HepG2 (cell line): ENCODE data around the gene CAMK1D. TPM values are rescaled to one million over a fixed set of nuclear protein-coding genes. Genes with fewer than 3 reads are reported as not detected.

ENCODE experiments used
- ATAC-seq: fragments of 200-7000 bp; cut with Tn5 transposase; 3 replicates; pipeline ENCODE4 v1.9.1; 2020; ENCODE audit warnings: mild to moderate bottlenecking, moderate library complexity
- BruUV-seq: library from RNA; stranded (reverse); fragments of 400-500 nt; replicated peaks from 2 replicates; lab custom pipeline; 2021; lab: Mats Ljungman, UMichigan
- CTCF ChIA-PET: fragments of 300-600 bp; formaldehyde crosslinking; extraction: SDS; loops from one replicate; lab custom pipeline; 2021; ENCODE audit warnings: low total read pairs, inconsistent platforms, low intra/inter-chr PET ratio; lab: Yijun Ruan, JAX
- POLR2A ChIA-PET: fragments of 350-600 bp; sonication (Branson Sonifier 250); formaldehyde crosslinking; loops from one replicate; lab custom pipeline; 2020; ENCODE audit warnings: antibody characterized with exemption, inconsistent platforms; lab: Yijun Ruan, JAX
- DNase-seq: peaks from one replicate; pipeline ENCODE4 v3.0.0-alpha.2; 2015; ENCODE audit warnings: low spot score
- FAIRE-seq: peaks from 3 replicates; lab custom pipeline; 2011; peaks lifted over from hg19 to GRCh38; lab: Jason Lieb, UNC
- H2AFZ ChIP-seq: one replicate; pipeline ENCODE4 v1.6.1; 2011; ENCODE audit warnings: low read length, inconsistent platforms
- H3K27ac ChIP-seq: fragments of 300-600 bp; 3 replicates; pipeline ENCODE4 v1.8.0; 2011; ENCODE audit warnings: mixed run types, mild to moderate bottlenecking, mixed read lengths, low read length, inconsistent platforms; ENCODE audit not compliant: insufficient read depth; ENCODE audit errors: extremely low read length
- H3K27me3 ChIP-seq, 2 experiments: fragments of 200-600 bp in 1 of 2; 2 replicates in 1 of 2; 3 replicates in 1 of 2; pipeline versions ENCODE4 v1.6.0 to v1.8.0; 2011; ENCODE audit warnings: low read length in 2 of 2, mild to moderate bottlenecking in 2 of 2, moderate library complexity in 2 of 2, inconsistent platforms in 1 of 2; ENCODE audit not compliant: insufficient read depth in 2 of 2, control insufficient read depth in 1 of 2
- H3K36me3 ChIP-seq, 2 experiments: fragments of 200-600 bp in 1 of 2; replicated peaks in 1 of 2; 2 replicates in 1 of 2; 3 replicates in 1 of 2; pipeline versions ENCODE4 v1.5.1 to v1.8.0; 2011; ENCODE audit warnings: low read length in 2 of 2, inconsistent platforms in 1 of 2; ENCODE audit not compliant: insufficient read depth in 2 of 2, control insufficient read depth in 1 of 2
- H3K4me1 ChIP-seq: 2 replicates; pipeline ENCODE4 v1.5.1; 2012; ENCODE audit warnings: low read length, inconsistent platforms; ENCODE audit not compliant: insufficient read depth
- H3K4me2 ChIP-seq: 2 replicates; pipeline ENCODE4 v1.6.0; 2011; ENCODE audit warnings: low read depth, low read length, inconsistent platforms
- H3K4me3 ChIP-seq, 3 experiments: fragments of 200-600 bp in 1 of 3; sonication (generic), shearing (Covaris generic) in 1 of 3; replicated peaks in 1 of 3; 2 replicates each; pipeline ENCODE4 v1.5.1; 2011 to 2016; ENCODE audit warnings: low read length in 3 of 3, inconsistent platforms in 2 of 3, low read depth in 2 of 3, mild to moderate bottlenecking in 2 of 3, control low read depth in 1 of 3, mixed read lengths in 1 of 3; ENCODE audit not compliant: insufficient read depth in 1 of 3
- H3K79me2 ChIP-seq: one replicate; pipeline ENCODE4 v1.6.1; 2011; ENCODE audit warnings: low read length, inconsistent platforms; ENCODE audit not compliant: insufficient read depth
- H3K9ac ChIP-seq: 2 replicates; pipeline ENCODE4 v1.6.0; 2011; ENCODE audit warnings: mild to moderate bottlenecking, low read depth, low read length, inconsistent platforms; ENCODE audit not compliant: insufficient read depth
- H3K9me3 ChIP-seq: 2 replicates; pipeline ENCODE4 v1.5.1; 2012; ENCODE audit warnings: mild to moderate bottlenecking, low read length
- H4K20me1 ChIP-seq: 2 replicates; pipeline ENCODE4 v1.6.0; 2011; ENCODE audit warnings: inconsistent platforms, mild to moderate bottlenecking, low read length, moderate library complexity; ENCODE audit not compliant: insufficient read depth
- ATF6 ChIP-seq: sonication (generic); formaldehyde crosslinking; conservative IDR thresholded peaks from 2 replicates; pipeline ENCODE4 v1.4.0; 2020; ENCODE audit warnings: missing genetic modification reagents
- MAZ ChIP-seq, 2 experiments: sonication (generic) in 1 of 2; formaldehyde crosslinking in 1 of 2; IDR thresholded peaks; 2 replicates each; pipeline versions ENCODE4 v1.5.0 to v1.6.1; 2012 to 2020; ENCODE audit warnings: low read depth in 2 of 2, mild to moderate bottlenecking in 2 of 2, borderline replicate concordance in 1 of 2, improper control_type of control experiment in 1 of 2, low read length in 1 of 2, missing genetic modification reagents in 1 of 2, moderate library complexity in 1 of 2
- PLSCR1 ChIP-seq: sonication (generic); formaldehyde crosslinking; IDR thresholded peaks from 2 replicates; pipeline ENCODE4 v1.5.0; 2020; ENCODE audit warnings: missing genetic modification reagents, mild to moderate bottlenecking, borderline replicate concordance
- ZNF430 ChIP-seq: sonication (generic); formaldehyde crosslinking; IDR thresholded peaks from 2 replicates; pipeline ENCODE4 v1.9.0; 2021; ENCODE audit warnings: mild to moderate bottlenecking, missing genetic modification reagents
- ZNF709 ChIP-seq: sonication (generic); formaldehyde crosslinking; IDR thresholded peaks from 2 replicates; pipeline ENCODE4 v1.5.0; 2020; ENCODE audit warnings: mild to moderate bottlenecking, missing genetic modification reagents
- ZNF879 ChIP-seq: sonication (generic); formaldehyde crosslinking; IDR thresholded peaks from 2 replicates; pipeline ENCODE4 v1.8.1; 2023; ENCODE audit warnings: missing genetic modification reagents
- WGBS: methylation state at CpG from one replicate; pipeline ENCODE4 v1.1.6; 2017; ENCODE audit warnings: low lambda C conversion rate; 5-methylcytosine and 5-hydroxymethylcytosine counted together
- in situ Hi-C: cut with HindIII; loops from 2 replicates; pipeline ENCODE4 v1.10.0; 2017; ENCODE audit warnings: low pct_unique_long_range_greater_than_20kb; ENCODE audit not compliant: extremely low pct_ligation_motif_present
- intact Hi-C: fragments of 100-400 bp; cut with micrococcal nuclease; formaldehyde crosslinking; loops from one replicate; pipeline ENCODE4 v1.10.0; 2022; ENCODE audit not compliant: unreplicated experiment
- polyA plus RNA-seq, 8 experiments: library from polyadenylated mRNA; depleted of rRNA in 3 of 8; stranded (reverse) in 7 of 8; unstranded in 1 of 8; fragments of >200 nt; fragmentation: Illumina TruSeq in 4 of 8; extraction: Trizol in 4 of 8; gene quantifications; 2 replicates each; pipeline versions ENCODE4 v1.2.1 to v1.2.3, GENCODE V29; 2011 to 2016; ENCODE audit warnings: low read depth in 4 of 8, missing spikeins in 1 of 8, mixed read lengths in 1 of 8; ENCODE audit not compliant: insufficient read depth in 1 of 8
- total RNA-seq, 5 experiments: library from RNA; depleted of rRNA; stranded (reverse); fragments of >200 nt; fragmentation: Illumina TruSeq; extraction: Trizol; gene quantifications; 2 replicates each; pipeline ENCODE4 v1.2.3, GENCODE V29; 2016; ENCODE audit warnings: low read depth in 1 of 5
- TF ChIP-seq, protein P1 (sequence below): sonication (generic); formaldehyde crosslinking; IDR thresholded peaks from 2 replicates; pipeline ENCODE4 v1.9.0; 2021; ENCODE audit warnings: mild to moderate bottlenecking, missing genetic modification reagents

CAMK1D gene
- total and polyA plus RNA-seq, 2 of the 13 experiments (the other 11 are each of a cell fraction or from before 2014, with no cell fraction given) = under 0.01 TPM; not detected in 1

DNA sequence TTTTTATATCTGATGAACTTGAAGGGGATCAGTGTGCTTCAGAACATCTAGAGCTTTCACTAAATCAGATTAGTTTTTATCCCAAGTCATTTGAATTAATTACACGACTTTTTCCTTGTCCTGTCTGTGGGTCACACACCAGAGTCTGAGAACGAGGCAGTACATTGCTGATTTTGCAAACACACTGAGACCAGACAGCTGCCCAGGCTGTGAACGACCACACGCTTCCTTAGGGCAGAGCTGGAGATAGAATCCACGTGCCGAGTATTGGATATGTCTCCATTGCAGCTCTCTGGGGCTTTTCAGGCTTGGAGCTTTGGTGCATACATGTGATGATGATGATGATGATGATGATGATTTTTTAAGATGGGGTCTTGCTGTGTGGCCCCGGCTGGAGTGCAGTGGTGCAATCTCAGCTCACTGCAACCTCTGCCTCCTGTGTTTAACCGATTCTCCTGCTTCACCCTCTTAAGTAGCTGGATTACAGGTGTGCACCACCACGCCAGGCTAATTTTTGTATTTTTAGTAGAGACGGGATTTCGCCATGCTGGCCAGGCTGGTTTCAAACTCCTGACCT lies 81.1 kb downstream of the CAMK1D start (continued):
- no peak for TF ChIP-seq ATF6 (CRISPR knock-in tag)
- TF ChIP-seq, all 625 proteins: peak for 0

DNA sequence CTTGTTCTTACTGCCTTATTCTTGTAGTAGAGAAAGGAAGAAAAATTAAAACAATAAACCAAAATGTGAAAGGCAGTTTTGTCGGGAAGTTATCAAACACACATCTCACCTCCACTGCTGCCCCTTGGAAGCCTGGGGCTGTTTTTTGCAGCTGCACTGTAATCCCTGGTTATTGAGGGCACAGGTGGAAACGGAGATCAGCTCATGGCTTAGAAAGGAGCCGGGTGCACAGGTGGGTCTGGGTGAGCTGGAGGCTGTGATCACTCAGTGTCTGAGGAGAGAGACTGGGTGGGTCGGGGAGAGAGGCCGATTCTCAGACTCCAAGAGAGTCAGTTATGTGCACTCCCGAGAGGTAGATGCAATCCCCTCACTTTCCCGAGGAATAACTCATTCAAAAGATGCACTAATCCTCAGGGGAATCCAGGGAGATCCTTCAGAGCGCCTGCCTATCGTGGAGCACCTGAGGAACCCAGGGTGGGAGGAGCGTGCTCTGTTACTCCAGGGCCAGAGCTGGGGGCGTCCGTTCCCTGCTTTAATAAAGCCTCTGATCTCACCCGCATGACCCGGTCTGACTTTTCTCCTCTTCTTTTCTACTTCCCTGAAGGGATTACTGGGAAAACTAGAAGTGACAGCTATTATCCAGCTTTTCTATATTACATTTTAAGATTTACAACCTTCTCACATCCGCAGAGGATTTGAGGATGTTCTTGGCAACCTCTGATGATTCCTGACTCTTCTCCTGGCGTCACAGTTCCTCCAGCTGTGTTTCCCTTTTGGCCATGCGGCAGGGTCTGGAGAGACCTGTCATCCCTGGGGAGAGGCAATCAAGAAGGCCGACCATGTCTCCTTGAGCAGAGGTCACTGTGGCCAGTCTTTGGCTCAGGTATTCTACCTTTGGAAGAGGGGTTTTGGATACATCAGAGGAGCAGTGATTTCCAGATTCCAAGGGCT lies 82.1 kb downstream of the CAMK1D start:
- no peaks in the 10 kb centered on the region for H3K9me3 ChIP-seq
- H3K27ac ChIP-seq = no peak overlapping the region
- no peak overlapping the region for H3K9ac ChIP-seq
- no peak overlapping the region for H2AFZ ChIP-seq
- WGBS = 32% methylated on average over 14 of the region's 18 CpGs
- BruUV-seq = no TSS peak
- H3K36me3 ChIP-seq = no peaks in the 10 kb centered on the region
- no peaks in the 10 kb centered on the region for H3K4me1 ChIP-seq
- H3K79me2 ChIP-seq = no peaks in the 10 kb centered on the region
- H4K20me1 ChIP-seq = no peaks in the 10 kb centered on the region
- in situ Hi-C loops = no loop called here
- H3K4me2 ChIP-seq = no peak overlapping the region
- H3K27me3 ChIP-seq = peaks cover 1 to 26% of the 10 kb centered on the region in 2 experiments; a peak in 3 of 5 replicates
- no peak for DNase-seq
- POLR2A ChIA-PET = no interaction called here
- intact Hi-C loops = no loop called here
- FAIRE-seq = no peak
- ATAC-seq = no peak
- CTCF ChIA-PET = no interaction called here
- H3K4me3 ChIP-seq = no peak overlapping the region
- TF ChIP-seq PLSCR1 (CRISPR knock-in tag) = no peak
- no peak for TF ChIP-seq ZNF430 (CRISPR knock-in tag)
- no peak for TF ChIP-seq MAZ (IDR thresholded peaks at IDR 0.05; ENCODE audit: borderline replicate concordance, low read depth, low read length)
- no peak for TF ChIP-seq MAZ (CRISPR knock-in tag; IDR thresholded peaks at IDR 0.05; ENCODE audit: low read depth)
- TF ChIP-seq, protein P1, sequence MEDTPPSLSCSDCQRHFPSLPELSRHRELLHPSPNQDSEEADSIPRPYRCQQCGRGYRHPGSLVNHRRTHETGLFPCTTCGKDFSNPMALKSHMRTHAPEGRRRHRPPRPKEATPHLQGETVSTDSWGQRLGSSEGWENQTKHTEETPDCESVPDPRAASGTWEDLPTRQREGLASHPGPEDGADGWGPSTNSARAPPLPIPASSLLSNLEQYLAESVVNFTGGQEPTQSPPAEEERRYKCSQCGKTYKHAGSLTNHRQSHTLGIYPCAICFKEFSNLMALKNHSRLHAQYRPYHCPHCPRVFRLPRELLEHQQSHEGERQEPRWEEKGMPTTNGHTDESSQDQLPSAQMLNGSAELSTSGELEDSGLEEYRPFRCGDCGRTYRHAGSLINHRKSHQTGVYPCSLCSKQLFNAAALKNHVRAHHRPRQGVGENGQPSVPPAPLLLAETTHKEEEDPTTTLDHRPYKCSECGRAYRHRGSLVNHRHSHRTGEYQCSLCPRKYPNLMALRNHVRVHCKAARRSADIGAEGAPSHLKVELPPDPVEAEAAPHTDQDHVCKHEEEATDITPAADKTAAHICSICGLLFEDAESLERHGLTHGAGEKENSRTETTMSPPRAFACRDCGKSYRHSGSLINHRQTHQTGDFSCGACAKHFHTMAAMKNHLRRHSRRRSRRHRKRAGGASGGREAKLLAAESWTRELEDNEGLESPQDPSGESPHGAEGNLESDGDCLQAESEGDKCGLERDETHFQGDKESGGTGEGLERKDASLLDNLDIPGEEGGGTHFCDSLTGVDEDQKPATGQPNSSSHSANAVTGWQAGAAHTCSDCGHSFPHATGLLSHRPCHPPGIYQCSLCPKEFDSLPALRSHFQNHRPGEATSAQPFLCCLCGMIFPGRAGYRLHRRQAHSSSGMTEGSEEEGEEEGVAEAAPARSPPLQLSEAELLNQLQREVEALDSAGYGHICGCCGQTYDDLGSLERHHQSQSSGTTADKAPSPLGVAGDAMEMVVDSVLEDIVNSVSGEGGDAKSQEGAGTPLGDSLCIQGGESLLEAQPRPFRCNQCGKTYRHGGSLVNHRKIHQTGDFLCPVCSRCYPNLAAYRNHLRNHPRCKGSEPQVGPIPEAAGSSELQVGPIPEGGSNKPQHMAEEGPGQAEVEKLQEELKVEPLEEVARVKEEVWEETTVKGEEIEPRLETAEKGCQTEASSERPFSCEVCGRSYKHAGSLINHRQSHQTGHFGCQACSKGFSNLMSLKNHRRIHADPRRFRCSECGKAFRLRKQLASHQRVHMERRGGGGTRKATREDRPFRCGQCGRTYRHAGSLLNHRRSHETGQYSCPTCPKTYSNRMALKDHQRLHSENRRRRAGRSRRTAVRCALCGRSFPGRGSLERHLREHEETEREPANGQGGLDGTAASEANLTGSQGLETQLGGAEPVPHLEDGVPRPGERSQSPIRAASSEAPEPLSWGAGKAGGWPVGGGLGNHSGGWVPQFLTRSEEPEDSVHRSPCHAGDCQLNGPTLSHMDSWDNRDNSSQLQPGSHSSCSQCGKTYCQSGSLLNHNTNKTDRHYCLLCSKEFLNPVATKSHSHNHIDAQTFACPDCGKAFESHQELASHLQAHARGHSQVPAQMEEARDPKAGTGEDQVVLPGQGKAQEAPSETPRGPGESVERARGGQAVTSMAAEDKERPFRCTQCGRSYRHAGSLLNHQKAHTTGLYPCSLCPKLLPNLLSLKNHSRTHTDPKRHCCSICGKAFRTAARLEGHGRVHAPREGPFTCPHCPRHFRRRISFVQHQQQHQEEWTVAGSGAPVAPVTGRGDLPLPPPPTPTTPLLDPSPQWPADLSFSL = no peak
- TF ChIP-seq ZNF709 (CRISPR knock-in tag) = no peak
- TF ChIP-seq ZNF879 (CRISPR knock-in tag) = no peak
